Measurements from ENCODE around the gene CCDC71.

GRCh38 chr3:49153349-49153912 lies 12.7 kb downstream of the CCDC71 start:
- TF ChIP-seq CTCF (IDR thresholded peaks at IDR 0.05; ENCODE audit: low read length): no peak
- no peak for TF ChIP-seq EZH2 (optimal IDR thresholded peaks at IDR 0.05; ENCODE audit: low read depth, low read length)
